Effector memory CD8-positive, alpha-beta T cell (primary cell): ENCODE measurements around the gene ARHGDIG.

Experiments
- ATAC-seq: fragments of 150-1000 bp; cut with Tn5 transposase; replicated peaks from 2 replicates; pipeline ENCODE4 v1.10.0; 2021; ENCODE audit warnings: mild to moderate bottlenecking, moderate library complexity
- DNase-seq, 3 experiments: peaks; one replicate each; pipeline ENCODE4 v3.0.0; 2021
- H3K27ac Mint-ChIP-seq, 2 donors: one replicate each; pipeline ENCODE4 v1.8.0; 2022; ENCODE audit warnings: mild to moderate bottlenecking in 2 of 2, mixed read lengths in 2 of 2, moderate library complexity in 2 of 2
- H3K27me3 Mint-ChIP-seq, 2 donors: one replicate each; pipeline ENCODE4 v1.8.0; 2022; ENCODE audit warnings: mixed read lengths in 2 of 2
- H3K36me3 Mint-ChIP-seq: one replicate; pipeline ENCODE4 v1.8.0; 2022; ENCODE audit warnings: mild to moderate bottlenecking, moderate library complexity, mixed read lengths; ENCODE audit not compliant: insufficient read depth
- H3K4me1 Mint-ChIP-seq, 2 donors: one replicate each; pipeline ENCODE4 v1.8.0; 2022; ENCODE audit warnings: low read depth in 2 of 2, mixed read lengths in 2 of 2
- H3K4me3 Mint-ChIP-seq, 2 donors: one replicate each; pipeline ENCODE4 v1.8.0; 2022; ENCODE audit warnings: mild to moderate bottlenecking in 2 of 2, mixed read lengths in 2 of 2, moderate library complexity in 2 of 2
- H3K9me3 Mint-ChIP-seq, 2 donors: one replicate each; pipeline ENCODE4 v1.8.0; 2022; ENCODE audit warnings: mixed read lengths in 2 of 2

The ARHGDIG gene

GRCh38 chr16:306911-307370 is 26.6 kb downstream of the ARHGDIG start:
- ATAC-seq (no peak), DNase-seq (no peak)
- no peak overlapping the region for H3K4me3 Mint-ChIP-seq
- H3K27me3 Mint-ChIP-seq = no peaks in the 10 kb centered on the region
- peaks cover 20 to 25% of the 10 kb centered on the region in 2 donors for H3K4me1 Mint-ChIP-seq
- peaks cover 73% of the 10 kb centered on the region for H3K36me3 Mint-ChIP-seq
- peak overlapping the region; percentile 26 to 44 for H3K27ac Mint-ChIP-seq
- H3K9me3 Mint-ChIP-seq = no peaks in the 10 kb centered on the region

GRCh38 chr16:307691-308312 is 27.4 kb downstream of the ARHGDIG start:
- peak overlapping the region in 1 of 2 donors; percentile 25 for H3K4me3 Mint-ChIP-seq
- peaks cover 20 to 25% of the 10 kb centered on the region in 2 donors for H3K4me1 Mint-ChIP-seq
- peaks cover 74% of the 10 kb centered on the region for H3K36me3 Mint-ChIP-seq
- H3K27me3 Mint-ChIP-seq = no peaks in the 10 kb centered on the region
- peak overlapping the region in 1 of 2 donors; percentile 80 for H3K27ac Mint-ChIP-seq
- ATAC-seq (peak; percentile 47), DNase-seq (no peak)
- H3K9me3 Mint-ChIP-seq = no peaks in the 10 kb centered on the region

GRCh38 chr16:309476-309875 is 29.1 kb downstream of the ARHGDIG start:
- peak overlapping the region in 1 of 2 donors; percentile 31 for H3K4me3 Mint-ChIP-seq
- peak overlapping the region; percentile 0 to 80 for H3K27ac Mint-ChIP-seq
- H3K4me1 Mint-ChIP-seq = peaks cover 22 to 24% of the 10 kb centered on the region in 2 donors
- DNase-seq (no peak), ATAC-seq (peak; percentile 70)
- H3K9me3 Mint-ChIP-seq = no peaks in the 10 kb centered on the region
- H3K27me3 Mint-ChIP-seq = no peaks in the 10 kb centered on the region
- H3K36me3 Mint-ChIP-seq = peaks cover 80% of the 10 kb centered on the region

GRCh38 chr16:311725-312124 is 31.3 kb downstream of the ARHGDIG start:
- ATAC-seq (no peak), DNase-seq (no peak)
- Mint-ChIP-seq H3K4me3 (peak overlapping the region in 1 of 2 donors; percentile 46), H3K27me3 (no peaks in the 10 kb centered on the region), H3K9me3 (no peaks in the 10 kb centered on the region), H3K27ac (no peak overlapping the region), H3K36me3 (peaks cover 68% of the 10 kb centered on the region), H3K4me1 (peaks cover 29 to 30% of the 10 kb centered on the region in 2 donors)

- H3K9me3 Mint-ChIP-seq = no peaks in the 10 kb centered on the region
- peaks cover 53% of the 10 kb centered on the region for H3K36me3 Mint-ChIP-seq
- H3K27me3 Mint-ChIP-seq = no peaks in the 10 kb centered on the region
- peaks cover 36 to 38% of the 10 kb centered on the region in 2 donors for H3K4me1 Mint-ChIP-seq
- ATAC-seq = no peak
- peak overlapping the region in 1 of 2 donors; percentile 60 for H3K27ac Mint-ChIP-seq
- DNase-seq = no peak
- H3K4me3 Mint-ChIP-seq = no peak overlapping the region
These were observed 34.0 kb downstream of the ARHGDIG start for GRCh38 chr16:314351-314750.

GRCh38 chr16:314795-315299 is 34.5 kb downstream of the ARHGDIG start:
- peaks cover 52% of the 10 kb centered on the region for H3K36me3 Mint-ChIP-seq
- peaks cover 35 to 41% of the 10 kb centered on the region in 2 donors for H3K4me1 Mint-ChIP-seq
- ATAC-seq (no peak), DNase-seq (no peak)
- H3K27ac Mint-ChIP-seq = peak overlapping the region in 1 of 2 donors; percentile 60
- no peaks in the 10 kb centered on the region for H3K9me3 Mint-ChIP-seq
- peak overlapping the region in 1 of 2 donors; percentile 43 for H3K4me3 Mint-ChIP-seq
- H3K27me3 Mint-ChIP-seq = no peaks in the 10 kb centered on the region

- H3K27me3 Mint-ChIP-seq = no peaks in the 10 kb centered on the region
- peaks cover 38% of the 10 kb centered on the region in 2 donors for H3K4me1 Mint-ChIP-seq
- ATAC-seq (no peak), DNase-seq (no peak)
- no peak overlapping the region for H3K4me3 Mint-ChIP-seq
- peaks cover 40% of the 10 kb centered on the region for H3K36me3 Mint-ChIP-seq
- H3K9me3 Mint-ChIP-seq = no peaks in the 10 kb centered on the region
- H3K27ac Mint-ChIP-seq = peak overlapping the region in 1 of 2 donors; percentile 75
These were observed 36.5 kb downstream of the ARHGDIG start for GRCh38 chr16:316741-317464.

GRCh38 chr16:317583-317982 is 37.2 kb downstream of the ARHGDIG start:
- Mint-ChIP-seq H3K27ac (peak overlapping the region in 1 of 2 donors; percentile 75), H3K36me3 (peaks cover 33% of the 10 kb centered on the region), H3K9me3 (no peaks in the 10 kb centered on the region), H3K4me1 (peaks cover 41 to 42% of the 10 kb centered on the region in 2 donors), H3K4me3 (no peak overlapping the region), H3K27me3 (no peaks in the 10 kb centered on the region)
- no peak for ATAC-seq
- no peak for DNase-seq

GRCh38 chr16:318628-319027 is 38.2 kb downstream of the ARHGDIG start:
- DNase-seq (no peak), ATAC-seq (no peak)
- peak overlapping the region in 1 of 2 donors; percentile 75 for H3K27ac Mint-ChIP-seq

GRCh38 chr16:320206-320605 is 39.8 kb downstream of the ARHGDIG start:
- Mint-ChIP-seq H3K27me3 (no peaks in the 10 kb centered on the region), H3K9me3 (no peaks in the 10 kb centered on the region), H3K4me1 (peaks cover 52 to 56% of the 10 kb centered on the region in 2 donors), H3K36me3 (peaks cover 34% of the 10 kb centered on the region), H3K27ac (peak overlapping the region; percentile 9 to 49), H3K4me3 (no peak overlapping the region)
- DNase-seq (no peak), ATAC-seq (no peak)

More at GRCh38 chr16:318628-319027, 38.2 kb downstream of the ARHGDIG start:
- Mint-ChIP-seq H3K9me3 (no peaks in the 10 kb centered on the region), H3K36me3 (peaks cover 29% of the 10 kb centered on the region), H3K4me1 (peaks cover 47 to 49% of the 10 kb centered on the region in 2 donors), H3K27me3 (no peaks in the 10 kb centered on the region), H3K4me3 (no peak overlapping the region)

GRCh38 chr16:321532-321931 is 41.1 kb downstream of the ARHGDIG start:
- no peak for DNase-seq
- H3K4me3 Mint-ChIP-seq = no peak overlapping the region
- H3K36me3 Mint-ChIP-seq = peaks cover 41% of the 10 kb centered on the region
- peaks cover 60 to 62% of the 10 kb centered on the region in 2 donors for H3K4me1 Mint-ChIP-seq
- peak overlapping the region in 1 of 2 donors; percentile 38 for H3K27ac Mint-ChIP-seq
- no peaks in the 10 kb centered on the region for H3K27me3 Mint-ChIP-seq
- no peaks in the 10 kb centered on the region for H3K9me3 Mint-ChIP-seq
- ATAC-seq = no peak

GRCh38 chr16:322476-323143 is 42.2 kb downstream of the ARHGDIG start:
- Mint-ChIP-seq H3K9me3 (no peaks in the 10 kb centered on the region), H3K4me3 (peak overlapping the region in 1 of 2 donors; percentile 80), H3K27ac (peak overlapping the region; percentile 38 to 93), H3K27me3 (no peaks in the 10 kb centered on the region), H3K36me3 (peaks cover 52% of the 10 kb centered on the region), H3K4me1 (peaks cover 62 to 66% of the 10 kb centered on the region in 2 donors)
- DNase-seq = no peak
- no peak for ATAC-seq

GRCh38 chr16:324201-324450 is 43.7 kb downstream of the ARHGDIG start:
- DNase-seq (no peak), ATAC-seq (no peak)
- H3K27ac Mint-ChIP-seq = peak overlapping the region; percentile 89 to 93
- H3K27me3 Mint-ChIP-seq = no peaks in the 10 kb centered on the region
- H3K4me3 Mint-ChIP-seq = peak overlapping the region; percentile 74 to 80
- H3K9me3 Mint-ChIP-seq = no peaks in the 10 kb centered on the region
- H3K4me1 Mint-ChIP-seq = peaks cover 57 to 58% of the 10 kb centered on the region in 2 donors
- peaks cover 56% of the 10 kb centered on the region for H3K36me3 Mint-ChIP-seq
